ENCODE results near the gene FEN1.

Gene FEN1

DNA sequence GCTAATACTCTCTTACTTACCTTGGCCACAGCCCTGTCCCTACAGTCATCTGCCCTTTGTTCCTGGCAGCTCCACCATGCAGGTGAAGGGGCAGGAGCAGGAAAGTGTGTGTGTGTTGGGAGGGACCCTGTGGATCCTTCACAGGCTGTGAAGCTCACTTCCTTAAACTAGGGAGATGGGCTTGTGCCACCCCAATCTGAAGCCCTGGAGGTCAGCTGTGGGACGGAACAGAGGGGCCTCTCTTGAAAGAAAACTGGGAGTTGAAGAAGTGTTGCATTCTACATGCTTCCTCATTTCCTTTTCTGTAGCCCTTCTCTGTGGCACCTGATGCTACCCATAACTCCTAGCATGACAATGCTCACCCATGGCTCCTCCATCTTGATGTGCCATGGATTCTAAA is 12.4 kb downstream of the FEN1 start:
- H3K36me3 ChIP-seq (ENCODE audit: control insufficient read depth, insufficient read depth, low read length, severe bottlenecking), result peaks cover 98% of the 10 kb centered on the region
- H3K4me3 ChIP-seq (ENCODE audit: low read length), result no peak overlapping the region
- H3K9me3 ChIP-seq (ENCODE audit: control insufficient read depth, low read length), result no peaks in the 10 kb centered on the region
- H3K9ac ChIP-seq (ENCODE audit: low read length), result peak overlapping the region; percentile 38
- no peaks in the 10 kb centered on the region for H3K27me3 ChIP-seq (replicated peaks; ENCODE audit: control insufficient read depth, insufficient read depth, low read length)
- H3K4me1 ChIP-seq (ENCODE audit: control insufficient read depth, insufficient read depth, low read length), result peaks cover 4% of the 10 kb centered on the region
- no peak for DNase-seq (ENCODE audit: low read depth)

DNA sequence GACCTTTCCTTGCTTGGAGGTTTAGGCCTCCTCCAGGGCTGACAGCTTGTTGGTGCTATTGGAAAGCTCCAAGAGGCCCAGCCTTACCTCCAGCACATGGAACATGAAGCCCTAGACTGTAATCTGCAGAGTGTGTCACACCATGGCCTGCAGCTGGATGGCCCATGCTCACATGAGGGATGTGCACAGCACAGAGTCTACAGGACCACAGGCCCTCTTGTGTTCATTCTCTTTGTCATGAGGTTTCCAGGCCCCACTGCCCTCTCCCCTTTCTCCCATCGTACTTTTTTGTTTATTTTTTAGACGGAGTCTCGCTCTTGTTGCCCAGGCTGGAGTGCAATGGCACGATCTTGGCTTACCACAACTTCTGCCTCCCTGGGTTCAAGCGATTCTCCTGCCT is 14.1 kb downstream of the FEN1 start:
- peaks cover 98% of the 10 kb centered on the region for H3K36me3 ChIP-seq (ENCODE audit: control insufficient read depth, insufficient read depth, low read length, severe bottlenecking)
- no peak overlapping the region for H3K9ac ChIP-seq (ENCODE audit: low read length)
- no peaks in the 10 kb centered on the region for H3K9me3 ChIP-seq (ENCODE audit: control insufficient read depth, low read length)
- no peaks in the 10 kb centered on the region for H3K27me3 ChIP-seq (replicated peaks; ENCODE audit: control insufficient read depth, insufficient read depth, low read length)
- H3K4me1 ChIP-seq (ENCODE audit: control insufficient read depth, insufficient read depth, low read length), result peaks cover 4% of the 10 kb centered on the region
- H3K4me3 ChIP-seq (ENCODE audit: low read length), result no peak overlapping the region
- DNase-seq (ENCODE audit: low read depth), result no peak

DNA sequence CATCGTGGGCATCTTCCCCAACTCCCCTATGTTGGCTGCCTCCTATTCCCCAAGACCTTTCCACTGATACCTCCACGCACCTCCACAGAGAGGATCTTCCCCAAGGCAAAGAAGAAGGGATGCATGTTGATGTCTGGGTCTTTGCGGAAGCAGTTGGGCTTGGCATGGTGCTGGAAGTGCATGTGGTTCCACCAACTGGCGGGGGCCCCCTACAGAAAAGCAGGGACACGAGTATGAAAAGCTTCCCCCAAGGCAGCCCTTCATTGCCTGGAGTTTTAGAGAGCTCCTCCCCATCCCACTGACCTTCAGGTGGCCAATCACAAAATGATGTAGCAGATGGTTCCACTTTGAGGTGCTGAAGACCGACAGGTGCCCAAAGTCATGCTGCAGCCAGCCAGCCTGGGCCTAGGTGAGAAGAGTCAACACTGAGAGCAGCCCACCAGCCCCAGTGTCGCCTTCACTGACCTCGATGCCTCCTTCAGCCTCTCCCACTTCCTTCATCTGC is 18.0 kb downstream of the FEN1 start:
- no peak overlapping the region for H3K4me3 ChIP-seq (ENCODE audit: low read length)
- H3K9me3 ChIP-seq (ENCODE audit: control insufficient read depth, low read length), result no peaks in the 10 kb centered on the region
- H3K4me1 ChIP-seq (ENCODE audit: control insufficient read depth, insufficient read depth, low read length), result peaks cover 6% of the 10 kb centered on the region
- H3K27me3 ChIP-seq (replicated peaks; ENCODE audit: control insufficient read depth, insufficient read depth, low read length), result no peaks in the 10 kb centered on the region
- H3K9ac ChIP-seq (ENCODE audit: low read length), result no peak overlapping the region
- H3K36me3 ChIP-seq (ENCODE audit: control insufficient read depth, insufficient read depth, low read length, severe bottlenecking), result peaks cover 80% of the 10 kb centered on the region
- no peak for DNase-seq (ENCODE audit: low read depth)

DNA sequence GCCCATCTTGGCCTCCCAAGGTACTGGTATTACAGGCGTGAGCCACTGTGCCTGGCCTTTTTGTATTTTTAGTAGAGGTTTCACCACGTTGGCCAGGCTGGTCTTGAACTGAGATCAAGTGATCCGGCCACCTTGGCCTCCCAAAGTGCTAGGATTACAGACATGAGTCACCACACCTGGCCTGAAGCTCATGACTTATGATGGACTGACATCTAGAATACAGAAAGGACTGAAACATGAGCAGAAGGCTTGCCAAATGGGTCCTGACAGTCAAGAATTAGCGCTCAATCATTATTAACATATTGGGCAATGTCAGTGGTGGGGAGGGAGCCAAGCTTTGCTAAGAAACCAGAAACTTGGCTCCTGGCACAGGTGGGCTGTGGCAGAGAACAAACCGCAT is 19.1 kb downstream of the FEN1 start:
- Histone ChIP-seq H3K9me3 (ENCODE audit: control insufficient read depth, low read length) (no peaks in the 10 kb centered on the region), H3K9ac (ENCODE audit: low read length) (no peak overlapping the region), H3K4me1 (ENCODE audit: control insufficient read depth, insufficient read depth, low read length) (peaks cover 10% of the 10 kb centered on the region), H3K36me3 (ENCODE audit: control insufficient read depth, insufficient read depth, low read length, severe bottlenecking) (peaks cover 71% of the 10 kb centered on the region), H3K4me3 (ENCODE audit: low read length) (no peak overlapping the region), H3K27me3 (replicated peaks; ENCODE audit: control insufficient read depth, insufficient read depth, low read length) (no peaks in the 10 kb centered on the region)
- no peak for DNase-seq (ENCODE audit: low read depth)

DNA sequence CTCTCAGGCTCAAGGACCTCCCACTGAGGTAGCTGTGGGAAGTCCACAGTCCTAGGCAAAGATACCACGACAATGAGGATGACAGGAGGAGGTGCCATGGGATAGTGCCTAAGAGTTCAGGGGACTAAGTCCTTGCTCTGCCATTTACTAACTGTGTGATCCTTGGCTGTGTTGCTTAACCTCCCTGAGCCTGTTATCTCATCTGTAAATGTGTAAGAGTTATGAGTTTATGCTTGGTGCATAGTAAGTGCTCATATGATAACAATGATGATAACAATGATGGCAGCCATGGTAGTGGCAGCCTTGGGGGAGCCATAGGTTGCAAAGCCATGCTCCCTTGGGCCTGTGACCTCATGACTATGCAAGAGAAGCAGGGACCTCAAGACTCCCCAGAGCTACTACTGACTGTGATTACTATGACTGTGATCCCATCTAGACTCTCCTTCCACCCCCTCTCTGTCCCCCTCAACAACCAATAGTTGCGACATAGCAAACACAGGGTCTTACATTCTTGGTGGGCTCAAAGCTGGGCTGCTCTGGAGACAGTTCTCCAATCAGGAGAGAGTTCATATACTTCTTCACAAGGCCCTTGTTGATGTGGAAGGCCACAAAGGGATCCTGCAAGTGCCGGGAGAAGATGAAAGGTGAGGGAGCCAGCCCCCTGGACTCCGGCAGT is 20.2 kb downstream of the FEN1 start:
- peaks cover 18% of the 10 kb centered on the region for H3K4me1 ChIP-seq (ENCODE audit: control insufficient read depth, insufficient read depth, low read length)

DNA sequence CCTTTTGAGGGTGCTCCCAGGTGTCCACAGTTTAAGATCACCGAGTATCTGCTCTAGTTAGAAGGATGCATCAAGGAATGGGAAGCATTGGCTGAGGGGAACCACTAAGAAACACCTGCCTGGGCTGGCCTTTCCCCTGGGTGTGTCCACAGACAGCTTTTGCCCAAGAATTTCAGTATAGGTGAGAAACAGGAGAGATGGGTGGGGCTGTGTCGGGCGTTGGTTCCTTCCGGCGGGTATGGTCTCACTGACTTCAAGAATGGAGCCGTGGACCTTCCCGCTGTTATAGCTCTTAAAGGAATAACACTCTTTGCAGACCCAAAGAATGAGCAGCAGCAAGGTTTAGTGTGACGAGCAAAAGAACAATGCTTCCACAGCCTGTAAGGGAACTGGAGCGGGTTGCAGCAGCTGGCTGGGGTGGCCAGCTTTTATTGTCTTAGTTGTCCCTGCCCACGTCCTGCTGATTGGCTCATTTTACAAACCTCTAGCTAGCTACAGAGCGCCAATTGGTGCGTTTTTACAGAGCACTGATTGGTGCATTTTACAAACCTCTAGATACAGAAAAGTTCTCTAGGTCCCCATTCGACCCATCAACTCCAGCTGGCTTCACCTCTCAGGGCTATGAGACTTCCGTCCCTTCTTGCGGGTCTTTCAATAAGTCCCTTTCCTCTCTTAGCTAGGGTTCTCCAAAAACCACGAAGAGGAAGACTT is 21.7 kb downstream of the FEN1 start:
- Histone ChIP-seq H3K4me1 (ENCODE audit: control insufficient read depth, insufficient read depth, low read length) (peaks cover 25% of the 10 kb centered on the region), H3K36me3 (ENCODE audit: control insufficient read depth, insufficient read depth, low read length, severe bottlenecking) (peaks cover 45% of the 10 kb centered on the region), H3K4me3 (ENCODE audit: low read length) (peak overlapping the region; percentile 97), H3K9ac (ENCODE audit: low read length) (peak overlapping the region; percentile 99), H3K9me3 (ENCODE audit: control insufficient read depth, low read length) (no peaks in the 10 kb centered on the region), H3K27me3 (replicated peaks; ENCODE audit: control insufficient read depth, insufficient read depth, low read length) (no peaks in the 10 kb centered on the region)
- peak; percentile 26 for DNase-seq (ENCODE audit: low read depth)

More for the DNA sequence above, 20.2 kb downstream of the FEN1 start:
- no peak for DNase-seq (ENCODE audit: low read depth)
- Histone ChIP-seq H3K27me3 (replicated peaks; ENCODE audit: control insufficient read depth, insufficient read depth, low read length) (no peaks in the 10 kb centered on the region), H3K36me3 (ENCODE audit: control insufficient read depth, insufficient read depth, low read length, severe bottlenecking) (peaks cover 61% of the 10 kb centered on the region), H3K9ac (ENCODE audit: low read length) (no peak overlapping the region), H3K9me3 (ENCODE audit: control insufficient read depth, low read length) (no peaks in the 10 kb centered on the region), H3K4me3 (ENCODE audit: low read length) (no peak overlapping the region)

DNA sequence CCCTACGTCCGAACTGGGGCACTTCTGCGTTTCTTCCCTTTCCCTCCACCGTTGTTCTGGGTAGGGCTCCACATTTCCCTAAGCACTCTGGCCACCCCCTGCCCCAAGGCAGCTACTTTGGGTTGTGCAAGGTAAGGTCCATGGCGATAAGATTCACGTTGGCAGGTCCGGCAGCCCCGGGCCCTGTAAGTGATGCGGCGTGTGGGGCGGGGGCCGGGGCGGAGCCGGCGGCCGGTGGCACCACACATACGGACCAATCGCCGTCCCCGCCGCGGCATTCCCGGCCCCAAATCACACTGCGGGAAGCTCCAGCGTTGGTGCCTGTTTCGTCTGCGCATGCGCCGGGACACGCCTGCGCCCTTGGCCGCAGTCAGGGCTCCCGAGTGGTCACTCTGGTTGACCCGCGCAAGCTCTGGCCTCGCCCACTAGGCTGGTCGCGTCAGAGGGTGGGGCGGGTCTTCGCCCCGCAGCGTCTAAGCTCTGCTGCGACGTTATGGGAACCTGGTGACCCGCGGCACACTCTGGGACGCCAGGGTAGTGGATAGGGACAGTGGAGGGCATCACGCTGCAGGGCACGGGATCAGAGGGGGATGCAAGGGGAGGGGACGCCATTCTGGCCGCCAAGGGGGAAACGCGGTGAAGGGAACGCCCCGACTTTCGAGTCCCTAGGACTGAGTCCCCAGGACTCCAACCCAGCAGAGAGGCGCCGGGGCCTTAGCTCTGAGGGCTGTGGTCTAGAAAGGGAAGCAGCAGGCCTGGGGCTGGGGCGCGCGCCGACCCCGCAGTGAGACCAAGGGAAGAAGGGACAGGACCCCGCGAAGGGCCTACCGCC is 22.5 kb downstream of the FEN1 start:
- Histone ChIP-seq H3K4me3 (ENCODE audit: low read length) (peak overlapping the region; percentile 97), H3K36me3 (ENCODE audit: control insufficient read depth, insufficient read depth, low read length, severe bottlenecking) (peaks cover 38% of the 10 kb centered on the region), H3K9ac (ENCODE audit: low read length) (peak overlapping the region; percentile 99), H3K9me3 (ENCODE audit: control insufficient read depth, low read length) (no peaks in the 10 kb centered on the region), H3K4me1 (ENCODE audit: control insufficient read depth, insufficient read depth, low read length) (peaks cover 29% of the 10 kb centered on the region), H3K27me3 (replicated peaks; ENCODE audit: control insufficient read depth, insufficient read depth, low read length) (no peaks in the 10 kb centered on the region)
- peak; percentile 98 for DNase-seq (ENCODE audit: low read depth)

DNA sequence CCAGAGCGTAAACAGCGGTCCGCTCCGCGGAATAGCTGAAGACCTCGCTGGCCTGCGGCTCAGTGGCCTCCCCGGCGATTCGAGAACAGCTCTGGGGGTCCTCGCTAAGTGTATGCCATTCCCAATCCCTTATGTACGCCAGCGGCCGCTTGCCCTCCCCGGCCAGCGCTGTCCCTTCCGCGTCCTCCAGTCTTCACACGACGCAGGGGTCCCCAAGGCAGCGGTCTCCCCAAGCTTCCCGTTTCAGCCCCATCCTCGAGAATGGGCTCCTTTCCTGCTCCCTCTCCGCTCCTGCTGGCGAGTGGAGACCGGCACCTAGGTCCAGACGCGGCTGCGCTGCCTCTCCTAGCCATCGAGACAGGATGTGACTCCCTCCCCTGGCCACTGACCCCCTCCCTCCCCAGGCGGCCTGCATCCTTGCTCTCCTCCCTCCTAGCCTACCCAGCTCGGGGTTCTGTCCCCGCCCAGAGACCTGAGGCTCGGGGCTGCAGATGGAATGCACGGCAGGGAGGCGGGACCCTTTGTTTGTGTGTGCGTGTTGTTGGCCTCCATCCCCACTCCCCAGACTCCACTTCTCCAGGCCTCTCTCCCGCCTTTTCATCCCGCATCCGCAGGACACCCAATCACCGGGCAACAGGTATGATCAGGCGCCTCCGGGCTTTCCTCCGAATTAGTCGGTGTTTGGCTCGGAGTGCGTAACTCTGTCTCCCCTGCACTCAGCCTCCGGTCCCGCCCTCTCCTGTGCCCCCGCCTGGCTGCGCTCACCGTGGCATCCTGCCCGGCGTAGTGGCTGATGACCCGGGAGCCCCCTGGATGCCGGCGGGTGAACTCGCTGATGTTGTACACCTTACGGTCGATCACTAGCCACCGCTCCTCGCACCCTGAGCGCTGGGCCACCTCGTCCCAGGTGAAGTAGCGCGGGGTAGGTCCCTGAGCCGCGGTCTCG is 23.4 kb downstream of the FEN1 start:
- peak; percentile 74 for DNase-seq (ENCODE audit: low read depth)
- peaks cover 38% of the 10 kb centered on the region for H3K4me1 ChIP-seq (ENCODE audit: control insufficient read depth, insufficient read depth, low read length)
- peaks cover 29% of the 10 kb centered on the region for H3K36me3 ChIP-seq (ENCODE audit: control insufficient read depth, insufficient read depth, low read length, severe bottlenecking)
- no peaks in the 10 kb centered on the region for H3K9me3 ChIP-seq (ENCODE audit: control insufficient read depth, low read length)
- peak overlapping the region; percentile 99 for H3K9ac ChIP-seq (ENCODE audit: low read length)
- H3K4me3 ChIP-seq (ENCODE audit: low read length), result peak overlapping the region; percentile 97
- H3K27me3 ChIP-seq (replicated peaks; ENCODE audit: control insufficient read depth, insufficient read depth, low read length), result no peaks in the 10 kb centered on the region

DNA sequence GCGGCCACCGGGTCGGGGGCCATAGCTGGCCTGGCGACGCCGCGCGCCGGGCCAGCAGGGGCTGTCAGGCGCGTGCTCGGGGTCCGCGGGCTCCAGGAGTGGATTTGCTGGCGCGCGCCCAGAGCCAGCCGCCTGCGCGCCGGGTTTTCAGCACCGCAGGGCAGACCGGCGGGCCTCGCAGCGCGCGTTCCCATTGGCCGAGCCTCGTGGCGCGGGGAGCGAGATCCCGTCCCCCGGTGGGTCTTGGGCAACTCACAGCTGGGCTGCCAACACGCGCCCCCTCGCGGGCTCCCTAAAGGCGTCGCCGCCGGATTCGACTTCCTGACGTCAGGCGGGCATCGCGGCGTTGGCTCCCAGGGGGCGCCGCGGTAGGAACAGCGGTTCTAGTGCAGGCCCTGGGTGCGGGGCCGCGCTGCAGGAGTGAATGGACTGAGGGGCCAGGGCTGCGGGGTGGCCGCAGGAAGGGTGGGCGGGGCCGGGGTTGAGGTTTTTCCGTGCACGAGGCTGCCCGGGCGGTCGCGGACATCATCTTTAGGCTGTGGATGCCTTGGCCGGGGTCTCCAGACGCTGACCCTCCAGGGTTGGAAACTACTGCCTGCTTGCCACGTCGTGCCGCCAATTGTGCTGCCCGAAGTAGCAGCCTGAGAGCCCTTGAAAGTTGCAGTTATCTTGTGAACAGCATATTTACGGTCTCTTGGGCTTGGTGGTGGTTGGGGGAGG is 24.2 kb downstream of the FEN1 start, which contains the start of gene FADS1:
Gene FADS1, minus strand, starts transcription at position 268 of the 720 bp plus-strand sequence. Its CDS starts 74 bp downstream, at position 194.
- no peaks in the 10 kb centered on the region for H3K27me3 ChIP-seq (replicated peaks; ENCODE audit: control insufficient read depth, insufficient read depth, low read length)
- no peaks in the 10 kb centered on the region for H3K9me3 ChIP-seq (ENCODE audit: control insufficient read depth, low read length)
- peaks cover 20% of the 10 kb centered on the region for H3K36me3 ChIP-seq (ENCODE audit: control insufficient read depth, insufficient read depth, low read length, severe bottlenecking)
- peak within 1 kb of the TSS; percentile 97 for H3K4me3 ChIP-seq (ENCODE audit: low read length)
- H3K4me1 ChIP-seq (ENCODE audit: control insufficient read depth, insufficient read depth, low read length), result peaks cover 45% of the 10 kb centered on the region
- peak; percentile 99 for DNase-seq (ENCODE audit: low read depth)
- peak within 1 kb of the TSS; percentile 99 for H3K9ac ChIP-seq (ENCODE audit: low read length)
